HFF-Myc (cell line): ENCODE data around the gene GIMAP7.

ENCODE experiments used
- DNase-seq: peaks from one replicate; pipeline ENCODE4 v3.0.0-alpha.2; 2011; ENCODE audit warnings: low read depth; ENCODE audit errors: extremely low read depth
- H3K4me3 ChIP-seq: replicated peaks from 2 replicates; pipeline ENCODE4 v1.5.1; 2011; ENCODE audit warnings: low read depth, mild to moderate bottlenecking, control low read depth, low read length
- CTCF ChIP-seq: IDR thresholded peaks from 2 replicates; pipeline ENCODE4 v1.5.1; 2012; ENCODE audit warnings: mild to moderate bottlenecking, low read depth, low read length, control low read depth; ENCODE audit errors: missing control alignments

The GIMAP7 gene

GRCh38 chr7:150514748-150515222, at the start of gene GIMAP7:
GIMAP7 (plus strand) TSS chr7:150514872; CDS start chr7:150519975, 5,103 bp downstream.
- H3K4me3 ChIP-seq = no peak within 1 kb of the TSS
- no peak for DNase-seq
- TF ChIP-seq CTCF = no peak

- H3K4me3 ChIP-seq = no peak overlapping the region
- DNase-seq = no peak
- TF ChIP-seq CTCF = no peak
These were observed 49.7 kb upstream of the GIMAP7 start for GRCh38 chr7:150464962-150465361.

- H3K4me3 ChIP-seq = no peak overlapping the region
- TF ChIP-seq CTCF = no peak
- no peak for DNase-seq
These were observed 49.3 kb upstream of the GIMAP7 start for GRCh38 chr7:150465414-150465813.

- DNase-seq = no peak
- no peak overlapping the region for H3K4me3 ChIP-seq
- no peak for TF ChIP-seq CTCF
These were observed 48.2 kb upstream of the GIMAP7 start for GRCh38 chr7:150466477-150466876.

GRCh38 chr7:150468241-150468640, 46.4 kb upstream of the GIMAP7 start:
- no peak for DNase-seq
- no peak for TF ChIP-seq CTCF
- H3K4me3 ChIP-seq = no peak overlapping the region

- DNase-seq = no peak
- no peak for TF ChIP-seq CTCF
These were observed 42.8 kb upstream of the GIMAP7 start for GRCh38 chr7:150471886-150472285.

GRCh38 chr7:150473902-150474301, 40.8 kb upstream of the GIMAP7 start:
- no peak for DNase-seq
- no peak for TF ChIP-seq CTCF
- no peak overlapping the region for H3K4me3 ChIP-seq

More at GRCh38 chr7:150471886-150472285, 42.8 kb upstream of the GIMAP7 start:
- H3K4me3 ChIP-seq = no peak overlapping the region
